HEK293 (cell line): Measurements from ENCODE around the gene MYH8.

Source experiments
- RBAK ChIP-seq: fragments of 450-650 bp; formaldehyde crosslinking; IDR thresholded peaks from 2 replicates; pipeline ENCODE4 v1.5.1; 2016; ENCODE audit warnings: missing biosample characterization, missing genetic modification characterization
- ZNF324 ChIP-seq: fragments of 450-650 bp; formaldehyde crosslinking; IDR thresholded peaks from 2 replicates; pipeline ENCODE4 v1.5.1; 2016; ENCODE audit warnings: missing biosample characterization, missing genetic modification characterization
- ZNF473 ChIP-seq: fragments of 450-650 bp; formaldehyde crosslinking; IDR thresholded peaks from 2 replicates; pipeline ENCODE4 v1.5.1; 2017; ENCODE audit warnings: missing biosample characterization, missing genetic modification characterization
- ZNF610 ChIP-seq: fragments of 450-650 bp; formaldehyde crosslinking; IDR thresholded peaks from 2 replicates; pipeline ENCODE4 v1.5.1; 2016; ENCODE audit warnings: missing biosample characterization, missing genetic modification characterization, borderline replicate concordance
- TF ChIP-seq, protein P1 (sequence below): fragments of 450-650 bp; formaldehyde crosslinking; IDR thresholded peaks from 2 replicates; pipeline ENCODE4 v1.5.1; 2016; ENCODE audit warnings: missing biosample characterization, missing genetic modification characterization

DNA sequence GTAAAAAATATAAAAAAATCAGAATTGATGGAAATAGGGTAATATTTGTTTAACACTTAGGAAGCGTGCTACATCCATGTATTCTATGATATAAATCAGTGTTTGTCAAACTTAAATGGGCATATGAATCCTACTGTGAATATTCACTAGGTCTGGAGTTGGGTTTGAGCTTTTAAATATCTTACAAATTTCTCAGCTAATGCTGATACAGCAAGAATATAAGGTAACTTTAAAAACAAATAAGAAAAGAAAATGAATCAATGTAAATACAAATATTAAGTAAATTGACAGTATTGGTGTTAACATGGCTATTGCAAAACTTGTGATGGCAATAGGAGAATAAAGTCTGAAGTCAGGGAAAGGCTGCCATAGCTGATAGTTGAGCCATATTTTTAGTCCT is 52.5 kb downstream of the MYH8 start:
- TF ChIP-seq ZNF610 (tag by site-specific recombination) (no peak), ZNF473 (tag by site-specific recombination) (no peak), ZNF324 (tag by site-specific recombination) (no peak), RBAK (no peak)
- TF ChIP-seq, protein P1, sequence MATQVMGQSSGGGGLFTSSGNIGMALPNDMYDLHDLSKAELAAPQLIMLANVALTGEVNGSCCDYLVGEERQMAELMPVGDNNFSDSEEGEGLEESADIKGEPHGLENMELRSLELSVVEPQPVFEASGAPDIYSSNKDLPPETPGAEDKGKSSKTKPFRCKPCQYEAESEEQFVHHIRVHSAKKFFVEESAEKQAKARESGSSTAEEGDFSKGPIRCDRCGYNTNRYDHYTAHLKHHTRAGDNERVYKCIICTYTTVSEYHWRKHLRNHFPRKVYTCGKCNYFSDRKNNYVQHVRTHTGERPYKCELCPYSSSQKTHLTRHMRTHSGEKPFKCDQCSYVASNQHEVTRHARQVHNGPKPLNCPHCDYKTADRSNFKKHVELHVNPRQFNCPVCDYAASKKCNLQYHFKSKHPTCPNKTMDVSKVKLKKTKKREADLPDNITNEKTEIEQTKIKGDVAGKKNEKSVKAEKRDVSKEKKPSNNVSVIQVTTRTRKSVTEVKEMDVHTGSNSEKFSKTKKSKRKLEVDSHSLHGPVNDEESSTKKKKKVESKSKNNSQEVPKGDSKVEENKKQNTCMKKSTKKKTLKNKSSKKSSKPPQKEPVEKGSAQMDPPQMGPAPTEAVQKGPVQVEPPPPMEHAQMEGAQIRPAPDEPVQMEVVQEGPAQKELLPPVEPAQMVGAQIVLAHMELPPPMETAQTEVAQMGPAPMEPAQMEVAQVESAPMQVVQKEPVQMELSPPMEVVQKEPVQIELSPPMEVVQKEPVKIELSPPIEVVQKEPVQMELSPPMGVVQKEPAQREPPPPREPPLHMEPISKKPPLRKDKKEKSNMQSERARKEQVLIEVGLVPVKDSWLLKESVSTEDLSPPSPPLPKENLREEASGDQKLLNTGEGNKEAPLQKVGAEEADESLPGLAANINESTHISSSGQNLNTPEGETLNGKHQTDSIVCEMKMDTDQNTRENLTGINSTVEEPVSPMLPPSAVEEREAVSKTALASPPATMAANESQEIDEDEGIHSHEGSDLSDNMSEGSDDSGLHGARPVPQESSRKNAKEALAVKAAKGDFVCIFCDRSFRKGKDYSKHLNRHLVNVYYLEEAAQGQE (tag by site-specific recombination), result no peak
